GM12891 (cell line): ENCODE results near the gene APOA5. TPM values are rescaled to one million over a fixed set of nuclear protein-coding genes. Genes with fewer than 3 reads are reported as not detected.
"Not testable (repeated sequence)": the region's sequence is repeated elsewhere in the genome, so short reads cannot be mapped to it uniquely, and the experiment has no call there.

Source experiments
- DNase-seq: peaks from one replicate; pipeline ENCODE4 v3.0.0; 2011; ENCODE audit warnings: low spot score; ENCODE audit not compliant: insufficient read length
- FAIRE-seq: peaks from 2 replicates; lab custom pipeline; 2011; peaks lifted over from hg19 to GRCh38; lab: Jason Lieb, UNC
- PAX5 ChIP-seq: IDR thresholded peaks from 2 replicates; pipeline ENCODE4 v1.6.1; 2011; ENCODE audit warnings: low read length, moderate library complexity, mild to moderate bottlenecking; ENCODE audit not compliant: insufficient read depth, severe bottlenecking
- POLR2A ChIP-seq: IDR thresholded peaks from 2 replicates; pipeline ENCODE4 v1.6.1; 2011; ENCODE audit warnings: low read depth, low read length, control low read depth
- POLR2AphosphoS5 ChIP-seq: IDR thresholded peaks from 2 replicates; pipeline ENCODE4 v1.6.1; 2011; ENCODE audit warnings: low read depth, low read length, control low read depth
- POU2F2 ChIP-seq: IDR thresholded peaks from 2 replicates; pipeline ENCODE4 v1.6.1; 2011; ENCODE audit warnings: low read depth, mild to moderate bottlenecking, control low read depth, low read length, moderate library complexity
- SPI1 ChIP-seq: IDR thresholded peaks from 2 replicates; pipeline ENCODE4 v1.6.1; 2011; ENCODE audit warnings: low read depth, low read length, control low read depth
- TAF1 ChIP-seq: IDR thresholded peaks from 2 replicates; pipeline ENCODE4 v1.6.1; 2011; ENCODE audit warnings: low read depth, low read length, control low read depth
- polyA plus RNA-seq: library from polyadenylated mRNA; unstranded; fragments of >200 nt; gene quantifications from one replicate; pipeline ENCODE4 v1.2.1, GENCODE V29; 2012; ENCODE audit warnings: low read depth, missing spikeins, inconsistent platforms; ENCODE audit not compliant: missing spikeins

APOA5 gene, protein sequence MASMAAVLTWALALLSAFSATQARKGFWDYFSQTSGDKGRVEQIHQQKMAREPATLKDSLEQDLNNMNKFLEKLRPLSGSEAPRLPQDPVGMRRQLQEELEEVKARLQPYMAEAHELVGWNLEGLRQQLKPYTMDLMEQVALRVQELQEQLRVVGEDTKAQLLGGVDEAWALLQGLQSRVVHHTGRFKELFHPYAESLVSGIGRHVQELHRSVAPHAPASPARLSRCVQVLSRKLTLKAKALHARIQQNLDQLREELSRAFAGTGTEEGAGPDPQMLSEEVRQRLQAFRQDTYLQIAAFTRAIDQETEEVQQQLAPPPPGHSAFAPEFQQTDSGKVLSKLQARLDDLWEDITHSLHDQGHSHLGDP
- polyA plus RNA-seq: not detected

DNA sequence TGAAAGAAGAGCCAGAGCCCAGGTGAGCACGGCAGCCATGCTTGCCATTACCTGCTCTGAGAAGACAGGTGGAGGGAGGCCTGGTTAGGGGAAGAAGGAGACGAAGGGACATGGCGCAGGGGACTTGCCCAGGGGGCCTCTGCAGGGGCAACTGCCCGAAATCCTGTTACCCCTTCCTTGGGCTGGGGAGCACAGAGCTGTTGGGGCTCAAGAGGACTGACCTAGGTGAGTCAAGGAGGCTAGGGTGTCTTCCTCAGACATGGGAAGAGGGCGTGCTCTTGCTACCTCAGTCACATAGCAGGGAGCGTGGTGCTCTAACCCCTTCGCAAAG lies at the start of gene APOA5:
Gene APOA5 (minus strand): TSS at position 67 of the 331 bp plus-strand sequence. CDS start 19 bp downstream, at position 48.
- DNase-seq (no peak), FAIRE-seq (no peak)
- no peak for TF ChIP-seq POLR2A
- TF ChIP-seq TAF1: no peak
- TF ChIP-seq SPI1: no peak
- no peak for TF ChIP-seq POU2F2
- TF ChIP-seq PAX5: no peak
- TF ChIP-seq POLR2AphosphoS5: no peak

DNA sequence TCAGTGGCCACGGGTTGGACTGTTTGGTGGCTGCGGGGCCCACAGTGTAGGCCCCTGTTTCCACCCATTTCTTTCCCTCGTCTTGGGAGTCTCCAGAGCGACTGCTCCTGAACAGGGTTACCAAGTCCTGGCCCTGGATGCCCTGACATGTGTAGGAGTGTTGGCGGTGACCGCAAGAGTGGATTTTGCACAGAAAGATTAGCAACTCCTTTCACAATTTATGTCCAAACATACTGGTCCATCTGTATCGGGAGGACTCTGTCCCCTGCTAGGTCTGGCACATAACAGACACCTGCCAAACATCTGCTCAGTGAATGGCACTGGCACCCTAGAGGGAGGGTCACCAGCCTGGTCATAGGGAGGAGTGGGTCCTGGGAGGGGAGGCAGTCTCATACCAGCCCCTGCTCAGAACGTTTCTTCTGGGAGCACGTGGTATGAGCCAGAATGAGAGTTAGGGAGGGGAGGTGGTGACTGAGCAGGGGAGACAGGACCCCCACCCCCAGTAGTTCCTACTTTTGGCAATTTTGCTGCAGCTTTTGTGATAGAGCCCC lies 49.1 kb upstream of the APOA5 start:
- TF ChIP-seq PAX5: no peak
- DNase-seq: no peak
- peak; percentile 13 for FAIRE-seq

DNA sequence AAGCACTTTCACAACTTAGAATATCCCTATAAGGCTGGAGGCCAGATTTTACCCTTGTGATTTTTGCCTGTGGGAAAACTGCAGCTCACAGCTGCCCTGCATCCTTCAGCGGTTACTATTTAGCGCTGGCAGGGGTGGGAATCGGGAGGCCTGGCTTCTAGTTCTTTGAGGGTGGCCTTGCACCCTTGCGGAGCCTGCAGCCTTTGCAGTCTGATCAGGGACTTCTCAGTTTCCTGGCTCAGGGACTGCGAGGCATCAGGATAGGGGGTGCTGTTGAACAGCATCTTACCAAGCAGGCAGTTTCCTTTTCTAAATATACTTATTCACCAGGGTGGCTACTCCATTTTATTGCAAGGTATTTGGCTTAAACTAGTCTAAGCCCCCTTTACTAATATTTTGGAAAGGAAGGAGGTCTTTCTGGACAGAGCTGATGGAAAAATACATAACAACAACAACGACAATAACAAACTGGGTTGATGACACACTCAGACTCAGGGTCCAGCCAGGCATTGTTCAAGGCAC lies 48.6 kb upstream of the APOA5 start:
- no peak for DNase-seq
- no peak for FAIRE-seq
- TF ChIP-seq PAX5 (no peak), POLR2AphosphoS5 (no peak), SPI1 (no peak), POLR2A (no peak), TAF1 (no peak), POU2F2 (no peak)

DNA sequence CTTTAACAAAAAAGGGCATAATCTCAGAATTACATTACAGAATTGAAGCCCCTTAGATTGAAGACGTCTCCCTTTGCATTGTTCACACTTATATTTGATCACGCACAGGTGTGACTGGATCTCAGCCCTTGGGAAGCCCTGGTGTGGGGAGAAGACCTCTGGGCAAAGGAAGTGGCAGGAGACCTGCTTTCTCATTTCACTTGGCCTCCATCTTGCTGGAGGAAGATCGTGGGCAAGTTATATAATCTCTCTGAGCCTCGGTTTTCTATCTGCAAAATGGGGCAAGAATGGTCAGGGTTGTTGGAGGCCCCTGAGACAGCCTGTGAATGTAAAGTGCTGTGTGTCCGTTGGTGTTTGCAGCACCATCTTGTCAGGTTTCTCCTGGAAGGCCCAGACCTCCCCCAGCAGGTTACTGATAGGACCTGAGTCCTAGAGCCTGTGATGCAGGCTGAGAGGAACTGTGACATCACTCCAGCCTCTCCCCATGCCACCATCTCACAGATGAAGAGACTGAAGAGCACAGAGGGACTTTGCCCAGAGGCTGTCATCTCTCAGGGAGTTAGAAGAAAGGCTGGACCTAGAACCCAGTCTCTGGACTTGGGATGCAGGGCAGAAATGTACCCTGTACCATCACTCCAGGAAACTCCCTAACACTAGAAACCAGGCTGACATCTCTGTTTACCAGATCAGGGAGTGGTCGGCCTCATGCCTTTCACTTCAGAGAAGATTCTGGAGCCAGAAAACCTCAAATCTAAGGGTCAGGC lies 46.8 kb upstream of the APOA5 start:
- TF ChIP-seq POU2F2: no peak
- no peak for TF ChIP-seq POLR2A
- no peak for TF ChIP-seq SPI1
- TF ChIP-seq PAX5: no peak
- no peak for TF ChIP-seq POLR2AphosphoS5
- TF ChIP-seq TAF1: no peak
- FAIRE-seq: no peak
- DNase-seq: no peak

DNA sequence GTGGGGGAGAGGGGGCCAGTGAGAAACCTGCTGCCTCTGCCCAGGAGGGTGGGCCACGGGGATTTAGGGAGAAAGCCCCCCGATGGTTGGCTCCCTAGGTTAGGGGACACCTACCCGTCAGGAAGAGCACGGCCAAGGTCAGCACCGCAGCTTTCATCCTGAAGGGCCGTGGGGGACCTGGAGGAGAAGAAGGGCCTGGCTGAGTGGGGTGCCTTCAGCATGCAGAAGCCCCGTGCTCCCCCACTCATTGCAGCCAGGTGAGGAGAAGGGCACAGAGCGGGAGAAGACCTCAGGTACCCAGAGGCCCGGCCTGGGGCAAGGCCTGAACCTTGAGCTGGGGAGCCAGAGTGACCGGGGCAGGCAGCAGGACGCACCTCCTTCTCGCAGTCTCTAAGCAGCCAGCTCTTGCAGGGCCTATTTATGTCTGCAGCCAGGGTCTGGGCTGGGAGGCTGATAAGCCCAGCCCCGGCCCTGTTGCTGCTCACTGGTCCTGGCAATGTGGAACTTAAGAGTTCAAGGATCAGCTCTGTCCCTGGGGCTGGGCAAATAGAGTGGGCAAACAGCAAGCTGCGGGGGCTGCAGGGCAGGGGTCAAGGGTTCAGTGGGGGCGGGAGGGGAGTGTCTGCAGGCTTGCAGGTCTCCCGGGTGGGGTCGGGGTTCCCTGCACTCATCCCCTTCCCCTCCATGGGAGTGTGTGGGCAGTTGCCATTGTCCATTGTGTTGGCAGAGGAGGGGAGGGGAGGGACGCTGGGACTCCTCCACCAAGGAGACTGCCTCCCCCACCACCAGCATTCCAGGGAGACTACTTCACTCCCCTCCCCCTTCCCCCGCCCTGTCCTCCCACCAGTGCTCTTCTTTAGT lies 45.8 kb upstream of the APOA5 start, which contains the start of gene APOA1:
Gene APOA1 (minus strand): TSS at position 392 of the 861 bp plus-strand sequence. CDS start 235 bp downstream, at position 157.
- FAIRE-seq (no peak), DNase-seq (no peak)
- TF ChIP-seq POLR2A: no peak
- no peak for TF ChIP-seq SPI1
- TF ChIP-seq POLR2AphosphoS5: no peak
- TF ChIP-seq TAF1: no peak
- no peak for TF ChIP-seq POU2F2
- TF ChIP-seq PAX5: no peak

DNA sequence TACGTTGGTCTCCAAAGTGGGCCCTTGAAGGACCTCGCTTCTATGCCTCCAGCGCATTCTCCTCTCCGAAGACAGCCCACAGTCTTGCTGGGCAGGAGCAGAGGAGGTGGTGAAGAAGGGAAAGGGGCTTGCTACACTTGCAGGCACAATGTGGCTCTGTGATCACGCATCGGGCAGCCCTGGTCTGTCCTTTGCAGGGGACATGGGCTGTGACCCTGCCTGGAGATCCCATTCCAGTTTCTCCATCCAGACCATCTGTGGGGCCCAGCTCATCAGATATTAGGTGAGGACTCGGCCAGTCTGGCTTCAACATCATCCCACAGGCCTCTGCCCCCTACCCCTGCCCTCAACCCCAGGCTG lies 44.9 kb upstream of the APOA5 start:
- TF ChIP-seq PAX5 (no peak), POLR2A (no peak), POU2F2 (no peak), POLR2AphosphoS5 (no peak), SPI1 (no peak), TAF1 (no peak)
- DNase-seq (no peak), FAIRE-seq (no peak)

DNA sequence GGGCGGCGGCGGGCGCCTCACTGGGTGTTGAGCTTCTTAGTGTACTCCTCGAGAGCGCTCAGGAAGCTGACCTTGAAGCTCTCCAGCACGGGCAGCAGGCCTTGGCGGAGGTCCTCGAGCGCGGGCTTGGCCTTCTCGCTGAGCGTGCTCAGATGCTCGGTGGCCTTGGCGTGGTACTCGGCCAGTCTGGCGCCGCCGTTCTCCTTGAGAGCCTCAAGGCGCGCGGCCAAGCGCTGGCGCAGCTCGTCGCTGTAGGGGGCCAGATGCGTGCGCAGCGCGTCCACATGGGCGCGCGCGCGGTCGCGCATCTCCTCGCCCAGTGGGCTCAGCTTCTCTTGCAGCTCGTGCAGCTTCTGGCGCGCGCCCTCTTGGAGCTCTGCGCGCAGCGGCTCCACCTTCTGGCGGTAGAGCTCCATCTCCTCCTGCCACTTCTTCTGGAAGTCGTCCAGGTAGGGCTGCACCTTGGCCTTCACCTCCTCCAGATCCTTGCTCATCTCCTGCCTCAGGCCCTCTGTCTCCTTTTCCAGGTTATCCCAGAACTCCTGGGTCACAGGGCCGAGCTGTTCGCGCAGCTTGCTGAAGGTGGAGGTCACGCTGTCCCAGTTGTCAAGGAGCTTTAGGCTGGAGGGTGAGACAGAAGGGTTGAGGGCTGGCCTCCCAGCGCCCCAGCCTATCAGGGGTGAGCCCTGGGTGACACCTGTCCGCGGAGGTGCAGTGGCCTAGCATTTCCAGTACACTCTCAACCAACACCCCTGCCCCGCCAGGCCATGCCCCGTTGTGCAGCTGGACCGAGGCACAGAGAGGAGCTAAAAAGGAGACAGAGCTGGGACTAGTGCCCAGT lies 44.3 kb upstream of the APOA5 start:
- TF ChIP-seq PAX5: peak; percentile 50
- no peak for TF ChIP-seq POU2F2
- FAIRE-seq (peak; percentile 99), DNase-seq (peak; percentile 95)

DNA sequence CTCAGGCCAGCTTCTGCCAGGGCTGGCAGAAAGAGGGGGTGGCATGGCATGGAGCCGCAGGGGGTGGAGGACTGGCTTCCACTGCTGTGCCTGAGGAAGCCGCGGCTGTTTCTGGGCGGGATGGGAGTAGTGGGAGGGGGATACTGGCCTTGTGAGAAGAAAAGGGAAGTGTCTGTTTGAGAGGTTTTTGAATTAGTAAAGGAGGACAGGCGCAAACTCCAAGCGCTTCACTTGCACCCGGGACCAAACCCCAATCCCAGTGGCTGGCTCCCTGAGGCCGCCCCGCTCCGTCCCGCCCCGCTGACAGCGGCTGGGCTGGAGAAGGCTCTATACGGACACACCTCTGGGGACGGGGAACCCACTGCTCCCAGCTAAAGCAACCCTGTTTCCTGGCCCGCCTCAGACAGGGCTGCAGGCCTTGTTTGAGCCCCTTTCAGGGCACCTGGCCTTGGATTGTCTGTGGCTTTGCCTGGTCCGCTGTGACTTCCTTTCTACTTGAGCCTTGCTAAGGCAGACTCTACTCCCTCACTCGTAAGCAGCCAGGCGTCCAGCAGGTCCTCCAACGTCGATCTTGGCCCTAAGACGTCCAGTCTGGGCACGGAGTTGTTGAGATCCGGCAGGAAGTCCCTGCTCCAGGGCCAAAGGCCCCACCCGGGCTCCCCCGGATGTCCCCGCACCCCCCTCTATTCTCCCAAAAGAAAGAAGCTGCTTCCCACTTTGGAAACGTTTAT lies 43.5 kb upstream of the APOA5 start:
- no peak for TF ChIP-seq POU2F2
- TF ChIP-seq SPI1: peak; percentile 33; the same call in 1 of the 2 replicates
- peak; percentile 41 for FAIRE-seq
- DNase-seq: peak; percentile 39

DNA sequence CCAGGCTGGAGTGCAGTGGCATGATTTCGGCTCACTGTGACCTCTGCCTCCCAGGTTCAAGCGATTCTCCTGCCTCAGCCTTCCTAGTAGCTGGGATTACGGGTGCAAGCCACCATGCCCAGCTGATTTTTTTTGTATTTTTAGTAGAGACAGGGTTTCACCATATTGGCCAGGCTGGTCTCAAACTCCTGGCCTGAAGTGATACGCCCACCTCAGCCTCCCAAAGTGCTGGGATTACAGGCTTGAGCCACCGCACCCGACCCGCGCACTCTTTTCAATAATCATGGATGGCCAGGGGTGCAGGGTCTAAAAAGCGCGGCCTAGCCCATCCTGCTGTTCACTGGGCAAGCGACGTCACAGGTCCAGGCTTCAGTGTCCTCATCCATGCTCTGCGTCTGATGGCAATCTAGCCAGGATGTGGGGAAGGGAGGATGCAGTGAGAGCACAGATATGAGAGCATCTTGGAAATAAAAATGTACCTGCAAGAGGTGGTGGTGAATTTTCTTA lies 42.9 kb upstream of the APOA5 start:
- DNase-seq, FAIRE-seq: not testable (repeated sequence)
